ENCODE results near the gene MYO7A.

MYO7A gene

DNA sequence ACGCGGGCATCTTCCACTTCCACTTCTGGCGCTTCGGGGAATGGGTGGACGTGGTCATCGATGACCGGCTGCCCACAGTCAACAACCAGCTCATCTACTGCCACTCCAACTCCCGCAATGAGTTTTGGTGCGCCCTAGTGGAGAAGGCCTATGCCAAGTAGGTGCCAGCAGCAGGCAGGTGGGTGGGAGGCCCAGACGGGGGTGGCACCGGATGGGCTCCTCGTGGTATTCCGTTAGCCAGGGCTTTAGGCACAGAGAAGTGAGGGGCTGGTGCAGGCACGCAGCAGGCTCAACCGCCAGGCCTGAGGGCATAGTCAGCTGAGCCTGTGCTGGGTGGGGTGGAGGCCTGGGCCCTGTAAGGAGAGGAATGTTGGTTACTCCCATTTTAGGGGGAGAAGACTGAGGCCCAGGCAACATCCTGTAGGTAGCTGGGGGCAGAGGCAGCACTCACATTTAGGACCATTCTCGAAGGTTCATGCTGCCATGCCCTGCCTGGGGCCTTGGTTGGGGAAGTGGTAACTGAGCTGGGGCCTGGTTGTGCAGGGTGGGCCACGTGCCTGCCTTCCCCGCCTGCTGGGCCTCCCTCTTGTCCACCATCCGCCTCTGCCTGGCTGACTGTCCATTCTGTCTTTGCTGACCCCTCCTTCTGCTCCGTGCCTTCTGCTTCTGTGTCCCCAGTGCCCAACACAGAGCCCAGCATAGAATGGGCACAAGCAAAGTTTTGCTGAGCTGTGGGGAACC is 15.2 kb upstream of the MYO7A start:
- no peak for DNase-seq (ENCODE audit: low read depth)

DNA sequence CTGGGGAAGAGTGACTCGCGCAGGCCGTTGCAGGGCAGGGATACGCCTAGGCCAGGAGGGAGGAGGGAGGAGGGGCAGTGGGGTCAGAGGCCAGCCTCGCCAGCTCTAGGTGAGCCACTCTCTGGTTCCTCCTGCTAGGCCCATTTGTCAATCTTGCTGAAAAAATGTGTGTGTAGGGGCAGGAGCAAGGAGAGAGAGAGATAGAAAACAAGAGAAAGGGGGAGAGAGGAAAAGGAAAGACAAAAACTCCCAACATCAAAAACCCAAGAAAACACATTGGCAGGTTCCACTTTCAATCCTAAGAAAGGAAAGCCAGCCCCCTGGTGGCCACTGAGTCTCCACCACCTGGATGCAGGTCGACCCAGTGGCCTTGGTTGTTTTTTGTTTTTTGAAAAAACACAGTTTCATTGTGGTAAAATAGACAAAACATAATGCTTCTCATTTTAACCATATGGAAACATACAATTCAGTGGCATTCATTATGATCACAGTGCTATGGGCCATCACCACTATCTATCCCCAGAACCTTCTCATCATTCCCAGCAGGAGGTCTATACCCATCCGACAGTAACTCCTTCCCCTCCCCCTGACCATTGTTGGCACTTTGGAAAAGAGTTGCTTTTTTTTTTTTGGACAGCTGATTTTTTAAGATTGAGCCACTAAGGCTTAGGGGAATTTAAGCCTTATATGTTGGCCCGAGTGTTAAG is 14.5 kb upstream of the MYO7A start:
- DNase-seq (ENCODE audit: low read depth) = no peak

DNA sequence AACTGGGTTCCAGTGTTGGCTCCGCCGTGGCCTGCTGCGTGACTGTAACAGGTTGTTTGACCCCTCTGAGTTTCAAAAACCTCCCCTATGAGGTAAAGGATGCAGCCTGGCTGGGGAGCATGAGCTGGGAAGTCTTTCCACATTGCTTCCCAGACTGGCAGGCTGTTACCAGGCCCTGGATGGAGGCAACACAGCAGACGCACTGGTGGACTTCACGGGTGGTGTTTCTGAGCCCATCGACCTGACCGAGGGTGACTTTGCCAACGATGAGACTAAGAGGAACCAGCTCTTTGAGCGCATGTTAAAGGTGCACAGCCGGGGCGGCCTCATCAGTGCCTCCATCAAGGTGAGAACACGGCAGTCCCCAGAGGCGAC is 14.0 kb upstream of the MYO7A start:
- no peak for DNase-seq (ENCODE audit: low read depth)

DNA sequence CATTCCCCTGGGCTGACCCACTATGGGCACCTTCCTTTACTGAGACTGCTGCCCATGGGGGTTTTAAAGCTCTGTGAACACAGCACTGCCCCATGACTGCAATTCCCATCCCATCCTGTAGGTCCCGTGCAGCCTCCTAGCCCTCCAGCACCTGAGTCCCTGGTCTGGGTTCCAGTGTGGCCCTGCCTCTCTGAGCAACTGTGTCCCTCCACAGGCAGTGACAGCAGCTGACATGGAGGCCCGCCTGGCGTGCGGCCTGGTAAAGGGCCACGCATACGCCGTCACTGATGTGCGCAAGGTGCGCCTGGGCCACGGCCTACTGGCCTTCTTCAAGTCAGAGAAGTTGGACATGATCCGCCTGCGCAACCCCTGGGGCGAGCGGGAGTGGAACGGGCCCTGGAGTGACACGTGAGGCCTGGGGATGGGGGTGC is 12.8 kb upstream of the MYO7A start:
- DNase-seq (ENCODE audit: low read depth) = no peak

DNA sequence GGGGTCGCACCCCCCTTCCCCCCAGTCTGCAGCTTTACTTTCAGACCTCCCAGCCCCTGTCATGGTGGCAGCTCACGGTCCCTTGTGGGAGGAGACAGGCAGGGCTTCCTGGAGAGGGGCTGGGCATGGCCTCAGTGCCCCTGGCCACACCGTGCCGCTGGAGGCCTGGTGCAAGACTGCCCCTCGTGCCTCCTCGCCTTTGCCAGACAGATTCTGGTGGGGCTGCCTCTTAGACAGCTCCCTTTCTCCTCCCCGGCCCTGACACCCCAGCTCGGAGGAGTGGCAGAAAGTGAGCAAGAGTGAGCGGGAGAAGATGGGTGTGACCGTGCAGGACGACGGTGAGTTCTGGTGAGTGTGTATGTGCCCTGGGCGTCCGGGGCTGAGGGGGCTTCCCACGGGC is 12.1 kb upstream of the MYO7A start:
- DNase-seq (ENCODE audit: low read depth) = no peak

DNA sequence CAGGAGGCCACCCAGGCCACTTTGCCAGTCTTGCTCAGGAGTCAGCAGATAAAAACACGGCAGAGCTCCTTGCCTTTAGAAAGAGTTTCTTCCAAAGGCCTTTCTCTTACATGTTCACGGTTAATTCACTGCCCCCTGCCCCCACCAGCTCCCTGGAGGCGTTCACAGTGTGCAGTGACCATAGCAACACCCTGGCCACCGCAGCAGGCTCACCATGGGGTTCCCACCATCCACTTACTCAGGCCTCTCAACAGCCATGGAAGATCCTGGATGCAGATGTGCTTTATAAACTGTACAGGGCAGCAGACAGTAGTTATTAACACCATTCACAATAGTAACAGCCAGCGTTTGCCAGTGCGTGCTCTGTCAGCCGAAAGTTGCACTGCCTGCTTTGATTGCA is 10.6 kb upstream of the MYO7A start:
- DNase-seq (ENCODE audit: low read depth) = no peak

DNA sequence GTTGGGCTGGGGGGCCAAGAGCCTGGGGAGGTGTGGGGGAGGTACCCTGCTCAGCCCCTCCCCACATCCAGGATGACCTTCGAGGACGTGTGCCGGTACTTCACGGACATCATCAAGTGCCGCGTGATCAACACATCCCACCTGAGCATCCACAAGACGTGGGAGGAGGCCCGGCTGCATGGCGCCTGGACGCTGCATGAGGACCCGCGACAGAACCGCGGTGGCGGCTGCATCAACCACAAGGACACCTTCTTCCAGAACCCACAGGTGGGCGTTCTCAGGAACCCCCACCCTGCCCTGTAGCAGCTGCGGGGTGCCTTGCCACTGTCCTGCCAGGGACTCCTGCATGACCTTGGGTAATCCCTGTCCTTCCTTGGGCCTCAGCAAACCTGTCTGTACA is 10.0 kb upstream of the MYO7A start:
- no peak for DNase-seq (ENCODE audit: low read depth)

DNA sequence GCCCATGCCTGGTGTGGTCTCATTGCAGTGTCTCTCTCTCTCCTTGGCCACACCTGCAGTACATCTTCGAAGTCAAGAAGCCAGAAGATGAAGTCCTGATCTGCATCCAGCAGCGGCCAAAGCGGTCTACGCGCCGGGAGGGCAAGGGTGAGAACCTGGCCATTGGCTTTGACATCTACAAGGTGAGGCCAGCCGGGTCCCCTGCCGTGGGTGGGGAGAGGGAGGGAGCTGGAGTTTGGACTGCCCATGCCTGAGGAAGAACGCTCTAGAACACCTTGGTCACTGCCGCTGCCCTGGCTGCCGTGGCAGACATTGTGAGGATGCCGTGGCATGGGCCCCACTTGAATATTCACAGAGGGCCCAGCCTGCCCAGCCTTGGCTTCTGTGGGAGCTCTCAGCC is 9.1 kb upstream of the MYO7A start:
- DNase-seq (ENCODE audit: low read depth) = no peak

DNA sequence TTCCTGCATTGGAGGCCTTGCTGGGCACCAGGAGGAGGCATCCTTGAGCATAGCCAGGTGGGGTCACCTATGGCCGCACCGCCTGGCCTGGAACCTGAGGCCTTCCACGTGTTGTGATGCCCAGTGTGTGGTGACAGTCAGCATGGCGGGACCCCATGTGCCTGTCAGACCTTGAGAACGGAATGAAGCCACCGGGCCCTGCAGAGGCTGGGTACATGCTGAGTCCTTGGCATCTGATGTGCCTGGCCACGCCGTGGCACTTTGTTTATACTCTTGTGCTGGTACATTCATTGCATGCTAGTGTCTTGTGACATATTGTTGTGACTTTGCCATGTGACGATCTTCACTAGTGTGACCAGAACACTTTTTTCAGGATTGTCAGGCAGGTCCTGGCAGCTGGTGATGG is 8.5 kb upstream of the MYO7A start:
- DNase-seq (ENCODE audit: low read depth) = no peak

DNA sequence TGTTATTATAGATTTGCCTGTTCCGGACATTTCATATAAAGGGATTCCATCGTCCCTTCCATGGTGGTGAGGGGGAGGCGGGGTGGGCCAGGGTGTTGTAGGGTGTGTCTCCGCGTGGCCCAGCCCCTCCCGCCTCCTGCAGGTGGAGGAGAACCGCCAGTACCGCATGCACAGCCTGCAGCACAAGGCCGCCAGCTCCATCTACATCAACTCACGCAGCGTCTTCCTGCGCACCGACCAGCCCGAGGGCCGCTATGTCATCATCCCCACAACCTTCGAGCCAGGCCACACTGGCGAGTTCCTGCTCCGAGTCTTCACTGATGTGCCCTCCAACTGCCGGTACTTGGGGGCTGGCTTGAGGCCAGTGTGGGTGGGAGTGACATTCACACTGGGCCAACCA is 7.5 kb upstream of the MYO7A start:
- DNase-seq (ENCODE audit: low read depth) = no peak

DNA sequence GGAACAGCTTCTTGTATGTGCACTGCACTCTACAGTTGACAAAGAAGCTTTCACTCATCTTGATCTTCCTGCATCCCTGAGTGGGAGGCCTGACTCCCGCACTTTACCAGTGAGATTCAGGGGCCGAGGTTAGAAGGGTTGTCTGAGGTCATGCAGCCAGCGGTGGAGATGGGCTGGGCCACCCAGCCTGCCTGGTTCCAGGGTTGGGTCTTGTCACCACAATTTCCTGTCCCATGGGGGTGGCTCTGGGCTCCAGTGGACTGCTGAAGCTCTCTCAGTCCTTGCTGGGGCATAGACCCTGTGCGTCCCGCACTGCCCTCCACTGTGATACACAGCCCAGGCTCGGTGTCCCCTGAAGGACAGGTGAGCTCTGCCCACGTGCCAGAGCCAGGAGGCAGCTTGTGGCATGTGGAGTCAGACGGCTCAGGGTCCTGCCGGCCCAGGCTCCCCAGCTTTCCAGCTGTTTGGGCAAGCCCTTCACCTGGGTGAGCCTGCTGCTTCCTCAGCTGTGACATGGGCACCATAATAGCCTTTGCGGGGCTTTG is 6.9 kb upstream of the MYO7A start:
- no peak for DNase-seq (ENCODE audit: low read depth)

DNA sequence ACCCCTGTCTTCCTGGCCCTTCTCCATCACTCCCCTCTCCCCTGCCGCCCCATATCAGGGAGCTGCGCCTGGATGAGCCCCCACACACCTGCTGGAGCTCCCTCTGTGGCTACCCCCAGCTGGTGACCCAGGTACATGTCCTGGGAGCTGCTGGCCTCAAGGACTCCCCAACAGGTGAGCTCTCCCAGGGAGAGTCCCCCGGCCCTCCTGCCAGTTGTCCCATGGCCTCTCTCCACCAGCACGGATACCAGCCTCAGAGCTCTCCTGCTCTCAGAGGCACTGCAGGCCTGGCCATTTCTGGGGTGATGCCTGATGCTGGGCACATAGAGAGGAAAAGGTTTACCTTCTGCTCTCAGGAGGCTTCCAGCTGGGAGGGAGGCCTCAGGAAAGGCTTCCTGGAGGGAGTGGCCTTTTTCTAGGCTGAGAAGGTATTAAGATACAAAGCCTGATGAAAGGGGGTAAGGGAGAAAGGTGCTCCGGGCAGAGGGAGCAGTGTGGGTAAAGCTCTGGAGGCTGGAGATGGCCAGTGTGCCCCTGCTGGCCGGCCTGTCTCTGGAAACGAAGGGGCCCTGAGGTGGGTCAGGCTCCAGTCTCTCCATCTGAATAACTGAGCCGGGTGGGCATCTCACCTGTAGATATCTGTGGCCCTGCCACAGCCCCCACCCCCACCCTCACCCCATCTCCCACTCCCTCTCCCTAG is 6.0 kb upstream of the MYO7A start:
- no peak for DNase-seq (ENCODE audit: low read depth)

DNA sequence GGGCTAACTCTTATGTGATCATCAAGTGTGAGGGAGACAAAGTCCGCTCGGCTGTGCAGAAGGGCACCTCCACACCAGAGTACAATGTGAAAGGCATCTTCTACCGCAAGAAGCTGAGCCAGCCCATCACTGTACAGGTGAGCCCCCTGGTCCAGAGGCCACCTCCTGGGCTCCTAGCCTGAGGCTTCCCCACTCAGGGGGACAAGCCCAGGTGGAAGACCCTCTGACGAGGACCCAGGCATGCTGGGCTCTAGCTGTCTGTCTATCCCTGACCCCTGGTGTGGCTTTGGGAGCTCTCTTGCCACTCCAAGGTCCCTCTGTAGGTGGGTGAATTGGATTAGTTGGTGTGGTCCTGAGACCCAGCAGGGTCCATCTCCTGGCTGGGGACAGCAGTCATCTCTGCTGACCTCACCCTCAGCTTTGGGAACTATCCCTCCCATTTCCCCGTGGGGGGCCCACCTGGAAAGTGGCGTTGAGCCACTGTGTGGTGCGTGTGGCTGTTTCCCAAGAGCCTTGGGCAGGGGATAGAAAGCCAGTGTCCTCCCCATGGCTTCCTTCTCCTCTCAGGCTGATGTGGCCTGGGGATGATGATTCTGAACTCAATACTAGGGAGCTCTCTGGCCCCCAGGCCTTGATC is 5.4 kb upstream of the MYO7A start:
- no peak for DNase-seq (ENCODE audit: low read depth)

DNA sequence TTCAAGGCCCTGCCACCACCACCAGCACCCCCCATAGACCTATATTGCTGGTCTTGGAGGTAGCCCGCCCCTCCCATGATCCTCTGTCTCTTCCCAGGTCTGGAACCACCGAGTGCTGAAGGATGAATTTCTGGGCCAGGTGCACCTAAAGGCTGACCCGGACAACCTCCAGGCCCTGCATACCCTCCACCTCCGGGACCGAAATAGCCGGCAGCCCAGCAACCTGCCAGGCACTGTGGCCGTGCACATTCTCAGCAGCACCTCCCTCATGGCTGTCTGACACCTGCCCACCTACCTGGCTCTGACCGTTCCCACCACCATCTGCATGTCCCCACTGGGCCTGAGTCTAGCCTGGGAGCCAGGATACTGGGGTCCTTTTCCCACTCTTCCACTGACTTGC is 4.5 kb upstream of the MYO7A start:
- no peak for DNase-seq (ENCODE audit: low read depth)

DNA sequence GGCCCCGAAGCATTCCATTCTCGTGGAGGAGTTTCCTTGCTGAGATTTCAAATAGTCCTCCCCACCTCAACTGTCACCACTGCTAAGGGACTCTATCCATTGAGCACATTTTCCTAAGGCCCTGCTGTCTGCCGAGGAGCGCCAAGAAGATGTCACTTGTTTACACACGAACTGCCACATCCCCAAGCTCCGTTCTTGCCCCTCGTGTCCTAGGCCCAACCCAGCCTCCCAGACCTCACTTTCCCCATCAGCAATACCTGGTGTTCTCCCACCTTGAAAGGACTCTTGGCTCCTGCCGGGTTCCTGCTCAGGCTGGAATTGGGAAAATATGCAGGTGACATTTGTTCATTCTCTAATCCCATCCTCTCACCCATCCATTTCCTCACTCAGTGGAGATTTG is 4.0 kb upstream of the MYO7A start:
- DNase-seq (ENCODE audit: low read depth) = no peak

DNA sequence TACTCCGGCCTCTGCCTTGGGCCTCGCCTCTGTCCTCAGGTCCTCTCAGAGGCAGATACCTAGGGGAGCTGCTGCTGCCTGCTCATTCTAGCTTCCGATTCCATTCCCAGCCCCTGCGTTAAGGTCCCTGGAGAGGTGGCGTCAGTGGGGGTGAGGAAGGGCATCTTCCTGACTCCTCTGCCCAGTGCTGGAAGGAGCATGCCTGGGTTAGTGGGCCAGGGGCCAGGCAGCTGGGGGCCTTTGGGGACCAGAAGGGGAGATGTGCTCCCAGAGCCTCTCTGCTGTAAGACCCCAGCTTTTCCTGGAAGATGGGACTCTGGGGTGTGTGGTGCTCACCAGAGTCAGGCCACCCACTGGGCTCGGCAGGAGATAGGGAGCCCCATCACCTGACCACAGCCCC is 3.6 kb upstream of the MYO7A start:
- DNase-seq (ENCODE audit: low read depth) = no peak

DNA sequence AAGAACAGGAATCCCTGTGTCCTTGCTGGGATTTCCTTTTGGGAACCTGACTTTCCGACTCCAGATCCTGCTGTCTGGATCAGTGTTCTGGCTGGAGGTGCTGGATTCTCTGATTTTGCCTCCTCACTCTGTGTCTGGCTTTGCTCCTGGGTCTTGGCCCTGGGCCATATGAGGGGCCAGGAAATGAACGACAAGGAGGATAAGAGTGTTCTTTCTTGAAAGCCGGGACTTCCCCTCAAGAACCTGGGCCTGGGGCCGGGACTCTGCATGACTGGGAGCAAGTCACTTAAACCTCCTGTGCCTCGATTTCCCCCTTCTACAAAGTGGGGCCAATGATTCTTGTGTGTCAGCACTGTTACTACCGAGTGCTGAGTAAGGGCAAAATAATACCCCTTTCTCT is 2.9 kb upstream of the MYO7A start:
- no peak for DNase-seq (ENCODE audit: low read depth)

DNA sequence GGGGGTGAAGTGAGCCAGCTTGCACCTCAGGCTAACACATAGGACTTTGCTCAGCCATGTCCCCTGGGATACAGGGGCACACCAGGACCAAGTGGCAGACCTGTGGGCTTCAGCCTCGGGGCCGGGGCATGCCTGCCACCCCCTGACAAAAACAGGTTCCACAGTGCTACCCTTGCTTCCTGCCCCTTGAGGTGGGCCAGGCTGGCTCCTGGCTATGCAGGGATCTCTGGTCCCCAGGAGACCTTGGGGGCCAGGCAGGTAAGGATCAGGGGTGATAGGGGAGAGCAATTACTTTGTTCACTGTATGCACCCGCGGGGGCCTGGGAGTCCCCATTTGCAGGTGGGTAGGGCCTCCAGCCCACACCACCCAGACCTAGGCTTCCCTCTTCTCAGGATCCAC is 2.4 kb upstream of the MYO7A start:
- no peak for DNase-seq (ENCODE audit: low read depth)

DNA sequence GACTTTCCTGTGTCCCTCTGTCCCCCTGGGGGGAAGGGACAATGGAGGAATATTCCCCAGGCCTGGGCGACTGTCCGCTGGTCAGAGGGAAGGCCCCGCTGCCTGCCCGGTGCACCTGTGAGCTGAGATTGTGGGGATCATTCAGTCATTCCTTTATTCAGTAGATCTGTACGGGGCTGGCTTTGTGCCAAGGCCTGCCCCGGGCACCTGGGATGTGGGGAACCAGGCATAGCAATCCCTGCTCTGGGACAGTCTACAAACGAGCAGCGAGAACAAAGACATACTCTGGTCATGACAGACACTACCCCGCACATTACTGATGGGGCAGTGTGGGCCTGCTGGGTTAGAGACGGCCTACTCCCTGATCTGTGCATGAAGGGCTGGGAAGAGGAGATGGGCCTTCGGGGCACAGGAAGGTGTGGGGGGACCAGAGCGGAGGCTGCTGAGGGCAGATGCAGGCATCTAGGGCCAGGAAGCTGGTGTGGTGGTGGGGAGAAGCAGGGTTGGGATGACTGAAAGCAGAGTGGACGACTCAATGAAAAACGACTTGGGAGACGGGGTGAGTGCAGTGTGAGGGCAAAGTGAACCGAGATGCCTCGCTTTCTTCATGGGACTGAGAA is 1.8 kb upstream of the MYO7A start:
- no peak for DNase-seq (ENCODE audit: low read depth)

DNA sequence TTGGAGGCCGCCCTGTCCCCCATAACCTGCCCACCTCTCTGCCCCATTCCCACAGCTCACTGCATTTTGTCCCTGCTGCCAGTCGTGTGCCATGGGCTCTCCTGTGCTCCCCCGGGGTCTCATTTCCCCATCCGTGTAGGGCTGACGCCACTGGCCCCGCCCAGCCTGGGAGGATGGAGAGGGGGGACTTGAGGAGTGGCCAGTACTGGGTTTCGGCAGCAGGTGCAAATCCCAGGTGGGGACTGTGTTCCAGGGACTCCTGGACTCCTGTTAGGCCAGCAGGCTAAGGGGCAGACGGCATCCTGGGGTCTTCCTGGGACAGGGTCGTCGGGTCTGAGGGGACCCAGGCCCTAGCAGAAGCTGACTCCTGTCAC is 1.2 kb upstream of the MYO7A start:
- DNase-seq (ENCODE audit: low read depth) = no peak

DNA sequence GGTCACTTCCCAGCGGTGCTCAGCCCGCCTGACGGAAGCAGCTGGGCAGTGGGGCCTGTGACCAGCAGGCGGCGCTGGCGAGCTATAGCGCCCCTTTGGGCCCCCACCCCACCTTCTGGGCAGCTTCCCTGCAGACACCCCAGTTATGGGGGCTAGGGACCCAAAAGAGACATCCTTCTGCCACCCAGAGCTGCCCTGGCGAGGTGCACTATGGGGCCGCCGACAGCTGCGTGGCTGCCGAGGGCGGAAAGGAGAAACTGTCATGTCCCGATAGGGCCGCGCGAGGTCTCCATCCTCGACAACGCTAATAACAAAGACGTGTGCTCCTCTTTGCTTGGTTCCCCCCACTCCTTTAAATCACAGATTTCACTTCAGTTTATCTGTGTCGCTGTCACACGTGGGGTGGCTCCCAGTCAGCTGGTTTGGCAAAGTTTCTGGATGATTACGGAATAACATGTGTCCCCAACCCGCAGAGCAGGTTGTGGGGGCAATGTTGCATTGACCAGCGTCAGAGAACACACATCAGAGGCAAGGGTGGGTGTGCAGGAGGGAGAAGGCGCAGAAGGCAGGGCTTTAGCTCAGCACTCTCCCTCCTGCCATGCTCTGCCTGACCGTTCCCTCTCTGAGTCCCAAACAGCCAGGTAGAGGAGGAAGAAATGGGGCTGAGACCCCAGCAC is 673 bp upstream of the MYO7A start:
- DNase-seq (ENCODE audit: low read depth) = peak; percentile 35

All from stimulated activated CD8-positive, alpha-beta memory T cell treated with anti-CD3 and anti-CD28 coated beads, Interleukin-7, amount 100 ng/mL, for 24 hours (primary cell).